TTC549 (cell line): Measurements from ENCODE around the gene LUC7L3.
"Not testable (repeated sequence)": the region's sequence is repeated elsewhere in the genome, so short reads cannot be mapped to it uniquely, and the experiment has no call there.

Source experiments
- FAIRE-seq: peaks from 2 replicates; lab custom pipeline; 2012; peaks lifted over from hg19 to GRCh38; lab: Jason Lieb, UNC

Gene LUC7L3

GRCh38 chr17:50719144-50719923, at the start of gene LUC7L3:
TSS of gene LUC7L3 (plus strand) at chr17:50719603. CDS start at chr17:50719733, 130 bp downstream.
- FAIRE-seq = no peak

GRCh38 chr17:50672071-50672470, 47.3 kb upstream of the LUC7L3 start:
- FAIRE-seq = no peak

GRCh38 chr17:50672831-50673551, 46.4 kb upstream of the LUC7L3 start:
- FAIRE-seq = no peak

- FAIRE-seq = no peak
Measured at GRCh38 chr17:50675190-50675589, 44.2 kb upstream of the LUC7L3 start.

GRCh38 chr17:50675627-50676026, 43.8 kb upstream of the LUC7L3 start:
- FAIRE-seq = no peak

GRCh38 chr17:50676065-50676975, 43.1 kb upstream of the LUC7L3 start:
- FAIRE-seq = no peak

- FAIRE-seq = no peak
Measured at GRCh38 chr17:50677851-50678375, 41.5 kb upstream of the LUC7L3 start.

- no peak for FAIRE-seq
Measured at GRCh38 chr17:50679008-50679544, 40.3 kb upstream of the LUC7L3 start.

- FAIRE-seq = no peak
Measured at GRCh38 chr17:50680126-50680525, 39.3 kb upstream of the LUC7L3 start.

- FAIRE-seq = not testable (repeated sequence)
Measured at GRCh38 chr17:50680543-50681262, 38.7 kb upstream of the LUC7L3 start.

GRCh38 chr17:50681263-50682200, 37.9 kb upstream of the LUC7L3 start:
- FAIRE-seq = no peak

GRCh38 chr17:50682441-50682840, 37.0 kb upstream of the LUC7L3 start:
- FAIRE-seq = no peak

GRCh38 chr17:50682938-50683337, 36.5 kb upstream of the LUC7L3 start:
- no peak for FAIRE-seq

- FAIRE-seq = no peak
Measured at GRCh38 chr17:50683434-50684287, 35.7 kb upstream of the LUC7L3 start.

- FAIRE-seq = no peak
Measured at GRCh38 chr17:50684288-50684611, 35.2 kb upstream of the LUC7L3 start.

- no peak for FAIRE-seq
Measured at GRCh38 chr17:50684612-50685333, 34.6 kb upstream of the LUC7L3 start.

GRCh38 chr17:50685334-50685665, 34.1 kb upstream of the LUC7L3 start:
- FAIRE-seq = no peak

- FAIRE-seq = no peak
Measured at GRCh38 chr17:50685691-50686493, 33.5 kb upstream of the LUC7L3 start.
